ENCODE measurements around the gene YLPM1. TPM values are rescaled to one million over a fixed set of nuclear protein-coding genes. Genes with fewer than 3 reads are reported as not detected.

Gene YLPM1
- total and polyA plus RNA-seq, 2 donors (not counting 3 experiments of a cell fraction or from before 2014, with no cell fraction given) = 14.9 to 85.7 TPM

DNA sequence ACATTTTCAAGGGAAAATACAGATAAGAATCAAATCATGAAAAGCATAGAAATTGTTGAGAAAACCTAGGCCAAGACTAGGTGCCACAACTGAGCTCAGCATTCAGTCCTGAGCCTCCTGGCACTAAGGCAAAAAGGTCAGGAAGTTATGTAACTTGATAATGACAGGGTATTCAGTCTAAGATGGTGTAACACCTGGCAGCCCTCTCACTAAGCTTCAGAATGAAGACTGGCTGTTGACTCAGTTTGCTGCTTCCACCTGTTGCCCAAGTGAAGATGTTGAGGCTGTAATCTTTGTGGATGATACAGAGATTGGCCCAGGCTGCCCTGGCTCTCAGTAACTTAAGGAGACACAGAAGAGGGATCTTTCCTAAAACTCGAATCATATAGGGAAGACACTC lies 93.2 kb downstream of the YLPM1 start:
- intact Hi-C loops (cut with micrococcal nuclease) = no loop called here
- H3K4me2 ChIP-seq (ENCODE audit: insufficient read depth, low read length) = no peak overlapping the region
- no peak for TF ChIP-seq MYC (IDR thresholded peaks at IDR 0.05; ENCODE audit: low read depth, low read length)
- TF ChIP-seq, protein P1, sequence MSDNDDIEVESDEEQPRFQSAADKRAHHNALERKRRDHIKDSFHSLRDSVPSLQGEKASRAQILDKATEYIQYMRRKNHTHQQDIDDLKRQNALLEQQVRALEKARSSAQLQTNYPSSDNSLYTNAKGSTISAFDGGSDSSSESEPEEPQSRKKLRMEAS (IDR thresholded peaks at IDR 0.05; ENCODE audit: insufficient read depth, insufficient read length) = no peak
- TF ChIP-seq, protein P2, sequence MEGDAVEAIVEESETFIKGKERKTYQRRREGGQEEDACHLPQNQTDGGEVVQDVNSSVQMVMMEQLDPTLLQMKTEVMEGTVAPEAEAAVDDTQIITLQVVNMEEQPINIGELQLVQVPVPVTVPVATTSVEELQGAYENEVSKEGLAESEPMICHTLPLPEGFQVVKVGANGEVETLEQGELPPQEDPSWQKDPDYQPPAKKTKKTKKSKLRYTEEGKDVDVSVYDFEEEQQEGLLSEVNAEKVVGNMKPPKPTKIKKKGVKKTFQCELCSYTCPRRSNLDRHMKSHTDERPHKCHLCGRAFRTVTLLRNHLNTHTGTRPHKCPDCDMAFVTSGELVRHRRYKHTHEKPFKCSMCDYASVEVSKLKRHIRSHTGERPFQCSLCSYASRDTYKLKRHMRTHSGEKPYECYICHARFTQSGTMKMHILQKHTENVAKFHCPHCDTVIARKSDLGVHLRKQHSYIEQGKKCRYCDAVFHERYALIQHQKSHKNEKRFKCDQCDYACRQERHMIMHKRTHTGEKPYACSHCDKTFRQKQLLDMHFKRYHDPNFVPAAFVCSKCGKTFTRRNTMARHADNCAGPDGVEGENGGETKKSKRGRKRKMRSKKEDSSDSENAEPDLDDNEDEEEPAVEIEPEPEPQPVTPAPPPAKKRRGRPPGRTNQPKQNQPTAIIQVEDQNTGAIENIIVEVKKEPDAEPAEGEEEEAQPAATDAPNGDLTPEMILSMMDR (IDR thresholded peaks at IDR 0.05; ENCODE audit: extremely low read depth in 1 of 2, insufficient read depth in 1 of 2, low read depth in 1 of 2, low read length in 2 of 2) = no peak
- TF ChIP-seq POLR2A (IDR thresholded peaks at IDR 0.05; ENCODE audit: low read depth, low read length) = no peak
- TF ChIP-seq JUN (IDR thresholded peaks at IDR 0.05; ENCODE audit: borderline replicate concordance, insufficient read depth, insufficient read length, low read depth) = no peak
- no peak for TF ChIP-seq EZH2 (IDR thresholded peaks at IDR 0.05; ENCODE audit: borderline replicate concordance, low read depth, low read length, severe bottlenecking)
- TF ChIP-seq FOS (IDR thresholded peaks at IDR 0.05; ENCODE audit: borderline replicate concordance, insufficient read depth, low read length) = no peak
- no peak for TF ChIP-seq POLR2AphosphoS5 (IDR thresholded peaks at IDR 0.05; ENCODE audit: insufficient read depth, low read depth, low read length)
- no peak for TF ChIP-seq GATA2 (IDR thresholded peaks at IDR 0.05; ENCODE audit: insufficient read depth, insufficient read length, low read depth, low read length)
- CTCF ChIA-PET = interaction anchor here (0.6 to 12.3 kb wide), 6 partner anchors 8 to 247 kb away, joined by 3 to 468 read pairs (median 4); no protein-coding TSS in a partner anchor
- no peaks in the 10 kb centered on the region for H3K36me3 ChIP-seq (ENCODE audit: control insufficient read depth in 2 of 2, extremely low read depth in 1 of 2, insufficient read depth in 2 of 2, low read length in 2 of 2)
- no peaks in the 10 kb centered on the region for H4K20me1 ChIP-seq (replicated peaks; ENCODE audit: control insufficient read depth, extremely low read depth, insufficient read depth, low read length)
- no peaks in the 10 kb centered on the region for H3K9me1 ChIP-seq (replicated peaks; ENCODE audit: control insufficient read depth, extremely low read depth, insufficient read depth, low read length)
- H3K27ac ChIP-seq (ENCODE audit: insufficient read depth, low read depth, low read length) = no peak overlapping the region
- POLR2A ChIA-PET = no interaction called here
- no peak overlapping the region for H3K9ac ChIP-seq (replicated peaks; ENCODE audit: extremely low read depth, insufficient read depth, low read length)
- no peak overlapping the region for H3K4me3 ChIP-seq (replicated peaks in 1 of 3; ENCODE audit: insufficient read depth in 1 of 3, low read depth in 1 of 3, low read length in 3 of 3)
- BruUV-seq (replicated peaks) = no TSS peak
- FAIRE-seq (no peak), DNase-seq (ENCODE audit: low read depth, low spot score) (no peak)
- H3K4me1 ChIP-seq (ENCODE audit: control insufficient read depth, extremely low read depth, insufficient read depth, low read length) = no peaks in the 10 kb centered on the region
- dilution Hi-C loops (cut with MboI; ENCODE audit: extremely low pct_ligation_motif_present, low sequenced_read_pairs) = no loop called here
- H3K27me3 ChIP-seq (ENCODE audit: control insufficient read depth in 2 of 2, insufficient read depth in 2 of 2, low read length in 2 of 2) = no peaks in the 10 kb centered on the region
- no peak overlapping the region for H2AFZ ChIP-seq (ENCODE audit: low read depth, low read length)
- H3K79me2 ChIP-seq (ENCODE audit: control insufficient read depth, insufficient read depth, low read length) = no peaks in the 10 kb centered on the region
- no peaks in the 10 kb centered on the region for H3K9me3 ChIP-seq (replicated peaks; ENCODE audit: control insufficient read depth, insufficient read depth, low read length)
